NCI-H187 (cell line): ENCODE results near the gene SMIM43.
"Not testable (repeated sequence)": the region's sequence is repeated elsewhere in the genome, so short reads cannot be mapped to it uniquely, and the experiment has no call there.

Experiments
- DNase-seq, 2 experiments: peaks; one replicate each; lab custom pipeline; 2025; lab: John Stamatoyannopoulos, UW

SMIM43 gene

DNA sequence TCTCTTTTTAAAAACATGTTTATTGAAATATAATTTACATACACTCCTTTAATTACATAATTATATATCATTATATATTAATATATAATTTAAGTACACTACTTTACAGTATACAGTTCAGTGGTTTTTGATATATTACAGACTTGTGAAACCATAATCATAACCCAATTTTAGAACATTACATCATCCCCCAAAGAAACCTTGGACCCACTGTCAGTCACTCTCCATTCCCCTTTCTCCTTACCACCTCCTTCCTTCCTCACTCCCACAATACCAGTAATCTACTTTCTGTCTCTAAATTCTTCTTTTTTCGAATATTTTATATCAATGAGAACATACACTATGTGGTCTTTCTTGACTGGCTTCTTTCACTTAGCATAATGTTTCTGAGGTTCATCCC lies 18.2 kb upstream of the SMIM43 start:
- DNase-seq: no peak

DNA sequence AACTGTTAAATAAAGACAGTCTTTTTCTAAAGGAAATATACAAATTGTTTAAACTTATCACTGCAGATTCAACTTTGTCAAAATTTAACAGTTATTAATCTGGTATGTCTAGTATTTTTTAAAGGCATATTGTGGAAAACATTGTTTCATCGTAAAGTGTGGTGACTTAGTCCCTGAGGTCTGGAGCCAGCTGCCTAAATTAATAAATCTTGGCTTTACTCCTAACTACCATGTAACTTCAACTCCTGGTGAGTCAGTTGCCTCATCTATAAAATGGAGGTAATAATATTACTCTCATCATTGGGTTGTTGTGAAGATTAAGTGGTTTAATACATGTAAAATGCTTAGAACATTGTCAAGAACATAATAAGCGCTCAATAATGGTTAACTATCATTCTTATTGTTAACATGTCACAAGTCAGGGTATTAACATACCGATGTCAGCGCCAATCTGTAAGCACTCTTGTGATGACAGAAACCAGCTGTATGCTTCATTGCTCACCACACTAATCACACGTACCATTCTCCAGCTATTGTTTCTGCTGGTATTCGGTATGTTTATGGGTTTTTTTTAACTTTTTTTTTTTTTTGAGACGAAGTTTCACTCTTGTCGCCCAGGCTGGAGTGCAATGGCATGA lies 14.1 kb upstream of the SMIM43 start:
- no peak for DNase-seq

DNA sequence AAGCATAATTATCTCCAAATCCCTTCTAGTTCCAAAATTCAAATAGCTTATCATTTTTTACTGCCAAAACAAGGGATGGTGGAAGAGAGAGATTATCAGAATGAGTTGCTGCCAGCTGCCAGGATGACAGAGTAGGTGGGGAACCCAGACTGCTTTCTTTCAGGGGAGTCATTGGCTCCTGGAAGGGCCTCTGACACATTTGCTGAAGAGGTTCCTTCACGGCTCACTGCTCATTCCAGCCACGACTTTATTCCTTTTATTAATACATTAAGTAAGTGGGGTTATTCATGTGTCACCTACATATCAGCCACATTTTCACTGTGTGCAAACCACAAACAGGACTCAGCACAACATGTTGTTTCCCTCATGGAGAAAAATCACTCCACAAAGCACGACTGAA lies 12.7 kb upstream of the SMIM43 start:
- no peak for DNase-seq

DNA sequence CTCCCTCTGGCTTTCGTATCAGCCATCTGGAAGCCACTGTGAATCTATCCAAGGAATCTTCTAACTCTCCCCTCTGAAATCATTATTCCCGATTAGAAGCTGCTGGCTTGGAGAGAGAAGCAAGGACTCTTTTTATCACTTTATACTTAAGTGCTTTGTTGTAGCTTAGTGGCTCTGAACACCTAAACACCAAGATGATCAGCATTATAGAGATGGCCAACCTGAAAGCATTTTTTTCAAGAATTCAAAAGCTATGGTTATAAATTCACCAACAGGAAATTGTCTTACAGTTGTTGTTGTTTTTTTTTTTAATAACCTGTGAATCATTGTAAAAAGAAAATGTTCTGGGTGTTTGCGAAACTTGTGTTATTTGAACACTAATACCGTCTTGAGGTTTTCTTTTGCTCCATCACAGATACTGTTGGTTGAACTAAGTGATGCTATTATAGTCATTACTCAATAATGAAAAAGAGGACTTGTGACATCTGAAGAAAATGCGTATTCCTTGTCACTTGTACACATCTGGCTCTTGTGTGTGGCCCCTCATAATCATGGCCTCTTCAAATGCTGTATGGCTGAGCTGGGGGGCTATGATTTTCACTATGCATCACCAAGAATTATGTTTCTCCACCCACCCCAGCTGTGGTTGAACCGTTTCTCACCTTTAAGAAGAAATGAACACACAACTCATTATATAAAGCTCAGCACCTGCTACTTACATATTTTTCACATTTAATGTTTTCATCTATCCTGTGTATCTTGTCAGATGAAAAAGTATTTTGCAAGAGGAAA lies 11.8 kb upstream of the SMIM43 start:
- DNase-seq: no peak

DNA sequence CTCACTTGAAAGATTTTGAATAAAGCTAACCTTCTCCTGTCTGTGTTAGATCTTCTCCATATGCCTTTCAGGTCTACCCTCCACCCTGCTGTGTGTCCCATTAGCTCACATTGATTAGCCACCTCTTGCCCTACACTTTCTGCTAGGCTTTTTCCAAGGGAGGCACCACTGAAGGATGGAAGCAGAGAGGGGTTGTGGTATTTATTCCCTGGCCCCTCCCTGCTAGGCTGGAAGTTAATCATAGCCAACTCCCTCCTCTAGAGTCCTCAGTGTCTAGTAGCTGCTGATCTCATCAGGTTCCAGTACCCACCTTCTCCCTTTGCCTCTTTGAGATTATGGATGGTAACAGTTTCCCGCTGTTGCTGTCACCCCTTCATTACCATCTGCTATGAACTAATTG lies 8.9 kb upstream of the SMIM43 start:
- DNase-seq: no peak

DNA sequence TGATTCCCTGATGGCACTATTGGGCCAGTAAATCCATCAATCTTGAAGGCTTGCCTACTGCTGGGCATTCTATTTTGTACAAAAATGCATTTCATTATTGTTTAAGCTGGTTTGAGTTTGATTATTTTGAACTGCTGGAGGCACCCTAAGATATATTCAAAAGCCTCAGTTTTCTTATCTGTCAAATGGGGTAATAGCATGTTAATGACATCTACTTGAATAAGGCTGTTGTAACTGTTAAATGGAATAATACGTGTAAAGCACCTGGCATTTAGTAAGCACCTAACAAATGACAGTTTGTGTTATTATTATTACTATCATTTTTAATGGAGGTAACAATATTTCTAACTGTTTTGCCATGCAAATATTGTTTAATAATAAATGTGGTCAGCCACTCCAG lies 6.9 kb upstream of the SMIM43 start:
- DNase-seq: no peak

DNA sequence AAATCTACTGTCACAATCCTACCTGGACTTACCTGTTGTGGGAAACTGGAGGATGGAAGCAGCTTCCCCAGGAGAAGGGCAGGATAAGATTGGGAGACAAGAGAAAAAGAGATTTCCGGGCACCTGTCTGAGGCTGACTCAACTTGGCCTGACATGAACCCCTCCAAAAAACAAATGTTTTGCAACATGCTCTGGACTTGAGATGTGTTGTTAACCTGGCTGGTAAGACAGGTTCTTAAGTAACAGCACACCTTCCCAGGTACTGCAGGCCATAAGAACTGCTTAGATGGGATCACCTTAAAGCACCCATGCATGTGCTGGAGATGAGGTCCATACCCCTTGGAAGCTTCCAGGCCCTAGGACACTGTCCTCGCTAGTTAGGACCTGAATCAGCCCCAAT lies 4.4 kb upstream of the SMIM43 start:
- no peak for DNase-seq

DNA sequence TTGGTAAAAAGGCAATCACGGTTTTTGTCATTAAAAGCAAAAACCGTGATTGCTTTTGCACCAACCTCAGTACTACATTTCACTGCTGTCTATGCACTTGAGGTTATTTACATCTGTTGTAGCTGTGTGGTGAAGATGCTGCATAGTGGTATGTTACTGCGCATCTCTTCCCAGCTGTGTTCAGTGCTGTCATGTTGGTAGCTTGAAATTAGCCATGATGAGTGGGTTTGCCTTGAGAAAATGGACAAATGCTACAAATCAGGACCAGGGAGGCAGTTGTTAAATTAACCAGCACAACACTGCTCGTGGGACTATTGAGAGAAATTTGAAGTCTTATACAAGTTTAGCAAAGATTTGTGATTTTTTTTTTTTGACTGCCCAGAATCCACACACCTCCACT lies 2.2 kb upstream of the SMIM43 start:
- DNase-seq: no peak

DNA sequence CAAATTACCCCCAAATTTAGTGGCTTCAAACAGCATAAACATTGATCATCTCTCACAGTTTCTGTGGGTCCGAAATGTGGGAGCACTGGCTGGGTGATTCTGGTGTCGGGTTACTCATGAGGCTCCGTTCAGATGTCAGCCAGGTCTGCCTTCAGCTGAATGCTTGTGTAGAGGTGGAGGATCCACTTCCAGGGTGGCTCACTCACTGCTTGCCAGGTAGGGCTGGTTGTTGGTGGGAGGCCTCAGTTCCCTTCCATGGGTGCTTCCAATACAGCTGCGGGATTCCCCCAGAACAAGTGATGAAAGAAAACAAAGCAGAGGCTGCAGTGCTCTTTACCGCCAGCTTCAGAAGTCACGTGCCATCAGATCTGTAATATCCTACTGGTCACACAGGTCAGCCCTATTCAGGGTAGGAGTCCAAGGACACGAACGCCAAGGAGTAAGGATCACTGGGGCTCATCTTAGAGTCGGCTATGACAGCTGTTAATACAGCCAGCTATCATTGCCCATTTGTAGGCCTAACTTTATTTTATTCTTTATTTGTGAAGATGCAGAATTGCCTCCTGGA lies 1.1 kb upstream of the SMIM43 start:
- no peak for DNase-seq

DNA sequence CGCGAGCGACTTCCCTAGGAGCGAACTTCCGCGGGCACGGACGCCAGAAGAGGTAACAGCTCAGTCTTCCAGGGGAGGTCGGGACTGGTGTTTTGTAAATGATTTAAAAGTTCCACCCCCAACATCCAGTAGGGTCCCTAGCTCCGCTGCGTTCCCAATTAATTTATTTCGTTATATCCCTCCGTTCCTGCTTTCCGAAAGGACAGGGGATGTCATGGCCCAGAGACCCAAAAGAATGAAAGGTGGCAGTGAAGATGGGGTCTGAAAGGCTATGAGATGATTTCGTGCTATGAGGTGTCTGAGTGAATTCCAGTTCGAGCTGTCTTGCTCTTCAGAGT lies 373 bp upstream of the SMIM43 start:
- no peak for DNase-seq

DNA sequence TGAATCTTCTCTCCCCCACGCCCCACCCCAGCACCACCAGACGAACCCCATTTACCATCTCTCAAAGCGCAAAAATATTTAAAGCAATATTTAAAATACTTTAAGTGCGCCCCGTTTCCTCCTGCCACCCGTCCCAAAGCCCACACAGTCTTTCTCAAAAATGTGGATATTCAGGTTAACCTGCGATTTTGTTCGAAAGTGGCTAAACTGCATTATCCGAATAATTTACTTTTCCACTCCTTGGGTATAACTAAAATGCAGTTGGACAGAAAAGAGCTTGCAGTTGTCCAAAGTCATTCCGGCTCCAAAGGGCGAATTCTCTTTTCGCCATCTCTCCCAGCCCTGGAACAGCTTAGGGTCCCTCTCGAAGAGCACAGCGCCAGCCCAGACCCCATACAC lies 662 bp downstream of the SMIM43 start:
- DNase-seq: no peak

DNA sequence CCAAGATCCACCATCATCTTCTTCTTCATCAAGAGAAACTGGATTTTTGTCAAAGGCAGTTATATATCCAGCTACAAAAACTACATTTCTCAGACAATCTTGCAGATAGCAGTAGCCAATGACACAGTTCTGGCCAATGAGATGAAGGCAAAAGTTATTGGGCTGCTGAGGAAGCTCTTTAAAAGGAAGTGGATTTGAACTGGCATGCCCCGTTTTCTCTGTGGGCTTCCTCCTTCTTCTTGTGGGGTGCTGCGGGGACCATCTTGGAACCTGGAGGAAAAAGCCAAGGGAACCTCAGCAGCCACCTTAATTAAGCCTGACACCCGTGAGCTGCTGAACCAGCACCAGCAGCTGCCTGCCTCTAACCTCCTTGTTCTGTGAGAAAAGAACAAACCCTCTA lies 4.8 kb downstream of the SMIM43 start:
- DNase-seq: no peak

DNA sequence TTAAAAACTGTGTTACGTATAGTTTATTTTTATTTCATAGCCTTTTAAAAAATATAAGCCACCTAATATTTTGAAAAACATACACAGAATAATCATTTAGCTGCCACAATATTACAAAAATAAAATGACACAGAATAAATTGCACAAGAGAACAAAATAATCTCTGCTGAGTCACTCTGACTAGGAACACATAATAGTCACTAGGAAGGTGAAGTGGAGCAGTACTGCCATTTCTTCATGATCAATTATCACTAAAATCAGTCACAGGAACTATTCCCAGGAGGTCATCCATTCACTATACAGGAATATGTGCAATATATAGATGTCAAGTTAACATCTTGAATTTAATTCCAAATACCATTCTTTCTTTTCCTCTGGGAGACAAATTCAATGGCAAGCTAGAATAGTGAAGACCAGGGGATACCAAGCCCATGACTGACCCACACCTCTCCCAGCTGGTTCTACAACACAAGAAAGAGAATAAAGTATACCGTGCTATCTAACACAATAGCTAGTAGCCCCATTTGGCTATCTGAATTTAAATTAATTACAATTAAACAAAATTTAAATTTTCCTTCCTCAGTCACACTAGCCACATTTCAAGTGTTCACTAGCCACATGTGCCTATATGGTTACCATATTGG lies 5.9 kb downstream of the SMIM43 start:
- DNase-seq: no peak

DNA sequence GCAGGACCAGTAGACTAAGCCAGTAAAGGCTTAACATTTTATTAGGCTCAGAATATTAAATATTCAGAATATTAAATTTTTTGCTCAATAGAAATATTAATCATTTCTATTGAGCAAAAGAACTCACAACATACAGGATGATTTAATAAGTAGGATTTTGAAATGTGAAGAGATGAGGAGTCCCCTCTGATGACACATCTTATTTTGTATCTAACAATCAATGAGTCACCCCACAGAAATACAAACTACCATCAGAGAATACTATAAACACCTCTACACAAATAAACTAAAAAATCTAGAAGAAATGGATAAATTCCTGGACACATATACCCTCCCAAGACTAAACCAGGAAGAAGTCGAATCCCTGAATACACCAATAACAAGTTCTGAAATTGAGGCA lies 12.8 kb downstream of the SMIM43 start:
- not testable (repeated sequence) for DNase-seq

DNA sequence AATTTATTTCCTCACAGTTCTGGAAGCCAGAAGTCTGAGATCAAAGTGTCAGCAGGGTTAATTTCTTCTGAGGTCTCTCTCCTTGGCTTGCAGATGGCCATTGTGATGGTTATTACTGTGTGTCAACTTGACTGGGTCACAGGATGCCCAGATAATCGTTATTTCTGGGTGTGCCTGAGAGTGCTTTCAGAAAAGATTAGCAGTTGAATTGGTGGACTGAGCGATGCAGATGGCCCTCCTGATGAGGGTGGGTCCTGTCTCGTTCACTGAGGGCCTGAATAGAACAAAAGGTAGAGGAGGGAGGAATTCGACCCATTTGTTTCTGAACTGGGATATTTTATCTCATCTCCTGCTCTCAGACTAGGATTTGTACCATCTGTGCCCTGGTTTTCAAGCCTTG lies 15.7 kb downstream of the SMIM43 start:
- no peak for DNase-seq

DNA sequence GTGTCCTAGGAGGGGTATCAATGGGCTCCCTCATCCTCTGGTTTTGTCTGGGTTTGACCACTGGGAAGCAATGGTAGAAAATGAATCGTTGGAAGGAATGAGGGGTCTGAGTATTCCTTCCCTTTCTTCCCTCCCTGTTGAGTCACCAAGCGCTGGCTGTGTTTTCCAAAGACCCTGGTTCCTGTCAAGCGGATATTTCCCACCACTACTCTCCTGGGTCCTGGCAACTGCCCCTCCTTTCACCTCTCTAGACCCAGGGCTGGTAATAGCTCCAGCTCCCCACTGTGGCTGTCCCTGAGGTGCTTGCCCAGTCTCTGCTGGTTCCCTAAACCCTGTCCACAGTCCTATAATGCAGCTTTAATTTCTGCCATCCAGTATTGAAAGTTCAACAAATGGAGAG lies 22.2 kb downstream of the SMIM43 start:
- no peak for DNase-seq

DNA sequence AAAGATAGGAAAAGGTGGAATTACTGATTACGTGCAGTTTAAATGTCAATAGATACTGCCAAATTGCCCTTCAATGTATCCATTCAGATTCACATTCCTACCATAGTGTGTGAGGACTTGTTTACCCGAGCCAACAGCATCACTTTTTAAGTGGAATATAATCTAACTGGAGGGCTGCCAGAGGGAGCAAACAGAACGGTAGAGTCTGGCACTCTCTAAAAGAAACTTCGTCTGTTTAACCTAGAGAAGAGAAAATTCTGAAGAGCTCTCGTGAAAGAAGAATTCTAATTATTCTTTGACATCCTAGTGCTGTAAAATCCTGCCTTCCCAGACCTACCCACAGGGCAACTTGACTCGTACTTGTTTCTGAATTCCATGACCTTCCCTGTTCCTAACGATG lies 23.2 kb downstream of the SMIM43 start:
- DNase-seq: no peak

DNA sequence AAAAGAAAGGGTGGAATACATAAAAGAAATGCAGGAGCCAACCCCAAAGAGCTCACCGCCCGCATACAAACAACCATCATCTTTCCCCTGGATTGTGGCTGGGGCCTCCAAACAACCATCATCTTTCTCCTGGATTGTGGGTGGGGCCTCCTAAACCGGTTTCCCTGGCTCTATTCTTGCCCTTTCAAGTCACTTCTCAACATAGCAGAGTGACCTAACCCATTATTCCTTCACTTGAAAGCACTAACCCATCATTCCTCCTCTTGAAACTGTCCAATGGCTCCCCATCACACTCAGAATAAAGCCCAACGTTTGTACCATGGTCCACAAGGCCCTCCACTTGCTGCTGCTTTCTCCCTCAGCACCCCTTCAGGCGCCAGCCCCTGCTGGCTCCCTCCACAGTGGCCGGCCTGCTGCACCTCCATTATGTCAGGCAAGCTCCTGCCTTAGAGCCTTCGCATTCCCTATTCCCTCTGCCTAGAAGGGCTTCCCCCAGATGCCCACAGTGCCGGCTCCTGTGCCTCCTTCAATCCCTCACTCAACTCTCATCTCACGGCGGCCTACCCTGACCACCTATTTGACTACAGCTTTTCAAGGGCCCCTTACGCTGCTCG lies 24.1 kb downstream of the SMIM43 start:
- DNase-seq: no peak

DNA sequence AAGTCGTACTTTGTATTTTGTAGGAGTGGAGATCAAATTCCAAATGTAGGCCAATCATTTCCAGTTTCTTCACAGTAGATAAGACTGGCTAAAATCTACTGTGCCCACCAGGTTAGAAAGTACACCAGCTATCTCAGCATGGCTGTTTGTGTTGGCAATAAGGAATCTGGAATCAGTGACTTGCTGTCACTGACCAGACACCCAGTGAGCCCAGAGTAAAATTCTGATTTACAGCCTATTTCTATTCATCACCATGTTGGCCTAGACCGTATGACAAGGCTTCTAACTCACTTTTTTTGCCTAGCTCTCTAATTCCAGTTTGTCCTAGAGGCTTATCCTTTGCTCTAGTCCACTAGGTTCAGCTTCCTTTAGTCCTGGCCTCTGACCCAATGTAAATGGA lies 25.4 kb downstream of the SMIM43 start:
- DNase-seq: no peak

DNA sequence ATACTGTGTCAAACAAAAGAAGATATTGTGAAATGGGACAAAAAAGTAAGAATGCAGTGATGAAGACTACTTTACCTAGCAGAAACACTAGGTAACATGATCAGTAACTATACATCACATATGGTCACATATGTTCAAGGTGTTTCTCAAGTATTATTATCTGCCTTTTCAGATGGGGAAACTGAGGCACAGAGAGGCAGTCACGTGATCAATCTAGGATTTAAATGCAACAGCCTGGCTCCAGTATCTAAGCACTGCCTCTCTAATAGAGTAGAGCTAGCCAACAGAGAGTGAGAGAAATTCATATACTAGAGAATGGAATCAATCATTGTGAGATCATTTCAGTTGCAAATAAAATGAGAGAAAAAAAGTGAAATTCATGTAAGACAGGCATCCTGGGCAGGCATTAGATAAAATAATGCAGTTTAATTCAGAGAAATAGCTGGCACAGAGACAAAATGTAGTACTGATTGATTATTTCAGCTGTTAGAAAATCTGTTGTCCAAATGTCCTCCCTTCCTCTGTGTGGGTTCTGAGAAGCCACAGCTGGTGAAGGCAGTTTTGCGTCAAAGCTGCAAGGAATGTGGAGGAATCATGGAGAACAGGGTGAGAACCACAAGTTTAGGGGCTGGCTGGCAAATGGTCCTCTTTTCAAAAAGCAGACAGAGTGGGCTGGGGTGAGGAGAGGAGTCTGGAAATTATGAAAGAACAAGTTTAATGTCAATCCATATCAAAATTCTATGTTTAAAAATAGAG lies 26.0 kb downstream of the SMIM43 start:
- no peak for DNase-seq

DNA sequence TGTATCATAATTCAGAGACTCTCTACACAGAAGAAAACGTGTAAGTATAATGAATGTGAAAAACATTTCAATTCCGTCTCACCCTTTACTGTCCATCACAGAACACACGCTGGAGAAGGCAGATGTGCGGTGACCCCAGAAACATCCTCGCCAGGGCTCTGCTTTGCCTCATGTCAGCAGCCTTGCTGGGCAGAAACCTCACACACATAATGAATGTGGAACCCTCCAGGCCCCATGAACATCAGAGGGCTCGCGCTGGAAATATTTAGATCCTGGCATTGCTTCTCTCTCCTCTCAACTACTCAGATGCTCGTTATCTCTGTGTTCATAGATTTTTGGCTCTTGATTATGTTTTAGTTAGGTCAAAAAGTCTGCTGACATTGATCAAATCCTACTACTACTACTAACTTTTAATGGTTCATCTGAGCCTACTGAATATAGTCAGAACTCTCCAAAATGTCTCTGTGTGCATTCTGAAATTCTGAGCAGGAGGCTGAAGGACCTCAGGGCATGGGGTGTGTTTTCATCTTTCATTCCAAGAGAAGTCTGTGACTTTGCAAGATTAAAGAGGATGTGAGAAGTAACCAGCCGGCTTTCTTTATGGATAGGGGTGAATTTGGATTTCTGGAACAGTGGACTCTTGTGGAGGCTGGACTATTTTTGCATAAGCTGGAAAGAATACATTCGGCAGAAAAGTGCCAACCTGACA lies 27.0 kb downstream of the SMIM43 start:
- no peak for DNase-seq
